Gastrocnemius medialis (tissue), 4 donors: ENCODE measurements around the gene RUNX1. TPM values are rescaled to one million over a fixed set of nuclear protein-coding genes. Genes with fewer than 3 reads are reported as not detected.

Source experiments
- ATAC-seq, 2 donors: fragments of 150-250 bp; one replicate each; pipeline ENCODE4 v1.9.1; 2016
- DNase-seq, 2 donors: peaks; one replicate each; pipeline ENCODE4 v3.0.0-alpha.2; 2019
- H3K27ac ChIP-seq, 4 donors: fragments of 200-600 bp; sonication (generic); 1 replicate in 1 of 4; 2 replicates in 3 of 4; pipeline ENCODE4 v1.5.1; 2016 to 2018; ENCODE audit warnings: mild to moderate bottlenecking in 2 of 4, moderate library complexity in 1 of 4
- H3K27me3 ChIP-seq, 3 donors: fragments of 200-600 bp; sonication (generic) in 2 of 3; 1 replicate in 1 of 3; 2 replicates in 2 of 3; pipeline versions ENCODE4 v1.5.1 to v1.6.0; 2016 to 2019; ENCODE audit warnings: mild to moderate bottlenecking in 1 of 3, moderate library complexity in 1 of 3
- H3K36me3 ChIP-seq, 2 donors: fragments of 200-600 bp; sonication (generic) in 1 of 2; one replicate each; pipeline ENCODE4 v1.5.1; 2017 to 2018
- H3K4me1 ChIP-seq, 2 donors: fragments of 200-600 bp; sonication (generic) in 1 of 2; one replicate each; pipeline ENCODE4 v1.5.1; 2016 to 2017; ENCODE audit warnings: mild to moderate bottlenecking in 2 of 2
- H3K4me3 ChIP-seq, 4 donors: fragments of 200-600 bp; sonication (generic) in 3 of 4; 1 replicate in 1 of 4; 2 replicates in 3 of 4; pipeline ENCODE4 v1.5.1; 2016 to 2019; ENCODE audit warnings: mild to moderate bottlenecking in 2 of 4
- H3K9me3 ChIP-seq, 3 donors: fragments of 200-600 bp; sonication (generic) in 2 of 3; 1 replicate in 1 of 3; 2 replicates in 2 of 3; pipeline ENCODE4 v1.5.1; 2016 to 2019
- POLR2A ChIP-seq, 2 donors: fragments of 450-650 bp; IDR thresholded peaks; one replicate each; pipeline ENCODE4 v1.6.1; 2017; ENCODE audit warnings: antibody characterized with exemption in 2 of 2, mild to moderate bottlenecking in 2 of 2, moderate library complexity in 2 of 2
- in situ Hi-C, 4 donors: fragments of 200-750 bp; cut with MboI; loops; one replicate each; pipeline versions ENCODE4 v1.15.0 to v1.8.0; 2017; ENCODE audit warnings: low sequenced_read_pairs in 4 of 4
- intact Hi-C: fragments of 100-400 bp; cut with DNase I; formaldehyde crosslinking; loops from one replicate; pipeline ENCODE4 v1.15.1; 2023; ENCODE audit warnings: low total_unique reads
- total RNA-seq, 4 donors: library from RNA; depleted of rRNA; stranded (reverse); fragments of >200 nt; gene quantifications; one replicate each; pipeline versions ENCODE4 v1.1.0 to v1.2.3, GENCODE V29; 2016
- TF ChIP-seq, protein P1 (sequence below), 5 experiments: fragments of 450-650 bp in 3 of 5; fragments of 200-600 bp in 2 of 5; sonication (generic) in 2 of 5; IDR thresholded peaks in 4 of 5; conservative IDR thresholded peaks in 1 of 5; 1 replicate in 4 of 5; 2 replicates in 1 of 5; pipeline ENCODE4 v1.5.1; 2016 to 2019; ENCODE audit warnings: antibody characterized with exemption in 5 of 5, mild to moderate bottlenecking in 3 of 5, moderate library complexity in 3 of 5

The RUNX1 gene
- total RNA-seq, 4 donors from 2014 or later = 8.0 to 20.9 (median 10.6) TPM

DNA sequence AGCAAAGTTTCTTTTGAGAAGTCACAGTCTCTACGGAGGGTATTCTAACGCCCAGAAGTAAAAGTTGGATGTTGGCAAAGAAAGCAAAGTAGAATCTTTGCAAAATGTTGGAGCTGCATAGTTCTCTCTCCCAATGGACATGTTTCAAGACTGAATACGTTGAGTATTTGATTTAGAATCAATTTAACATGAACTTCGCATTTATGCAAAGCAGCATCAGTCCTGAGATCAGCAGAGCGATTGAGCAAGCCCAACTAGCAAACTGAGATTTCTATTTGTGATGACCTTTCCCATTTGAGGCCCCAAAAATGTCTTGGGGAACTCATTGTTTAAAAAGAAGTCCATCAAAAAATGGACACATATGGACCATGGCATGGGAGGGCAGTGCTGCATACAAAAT is 8.0 kb downstream of the RUNX1 start:
- H3K4me3 ChIP-seq = no peak overlapping the region
- ATAC-seq (no peak), DNase-seq (no peak)
- no peaks in the 10 kb centered on the region for H3K9me3 ChIP-seq
- TF ChIP-seq, protein P1, sequence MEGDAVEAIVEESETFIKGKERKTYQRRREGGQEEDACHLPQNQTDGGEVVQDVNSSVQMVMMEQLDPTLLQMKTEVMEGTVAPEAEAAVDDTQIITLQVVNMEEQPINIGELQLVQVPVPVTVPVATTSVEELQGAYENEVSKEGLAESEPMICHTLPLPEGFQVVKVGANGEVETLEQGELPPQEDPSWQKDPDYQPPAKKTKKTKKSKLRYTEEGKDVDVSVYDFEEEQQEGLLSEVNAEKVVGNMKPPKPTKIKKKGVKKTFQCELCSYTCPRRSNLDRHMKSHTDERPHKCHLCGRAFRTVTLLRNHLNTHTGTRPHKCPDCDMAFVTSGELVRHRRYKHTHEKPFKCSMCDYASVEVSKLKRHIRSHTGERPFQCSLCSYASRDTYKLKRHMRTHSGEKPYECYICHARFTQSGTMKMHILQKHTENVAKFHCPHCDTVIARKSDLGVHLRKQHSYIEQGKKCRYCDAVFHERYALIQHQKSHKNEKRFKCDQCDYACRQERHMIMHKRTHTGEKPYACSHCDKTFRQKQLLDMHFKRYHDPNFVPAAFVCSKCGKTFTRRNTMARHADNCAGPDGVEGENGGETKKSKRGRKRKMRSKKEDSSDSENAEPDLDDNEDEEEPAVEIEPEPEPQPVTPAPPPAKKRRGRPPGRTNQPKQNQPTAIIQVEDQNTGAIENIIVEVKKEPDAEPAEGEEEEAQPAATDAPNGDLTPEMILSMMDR (IDR thresholded peaks at IDR 0.05 in 4 of 5, conservative IDR thresholded peaks at IDR 0.05 in 1 of 5) = no peak
- no peak for TF ChIP-seq POLR2A (IDR thresholded peaks at IDR 0.05)
- no peak overlapping the region for H3K27ac ChIP-seq
- in situ Hi-C loops = loop anchor here in 3 of 4 donors (10.0 to 25.0 kb wide), 3 partner anchors 254 to 364 kb away; no protein-coding TSS in a partner anchor
- peaks cover 2 to 5% of the 10 kb centered on the region in 2 donors for H3K4me1 ChIP-seq
- no peaks in the 10 kb centered on the region for H3K27me3 ChIP-seq
- intact Hi-C loops = no loop called here
- peaks cover 0 to 4% of the 10 kb centered on the region in 2 donors for H3K36me3 ChIP-seq

DNA sequence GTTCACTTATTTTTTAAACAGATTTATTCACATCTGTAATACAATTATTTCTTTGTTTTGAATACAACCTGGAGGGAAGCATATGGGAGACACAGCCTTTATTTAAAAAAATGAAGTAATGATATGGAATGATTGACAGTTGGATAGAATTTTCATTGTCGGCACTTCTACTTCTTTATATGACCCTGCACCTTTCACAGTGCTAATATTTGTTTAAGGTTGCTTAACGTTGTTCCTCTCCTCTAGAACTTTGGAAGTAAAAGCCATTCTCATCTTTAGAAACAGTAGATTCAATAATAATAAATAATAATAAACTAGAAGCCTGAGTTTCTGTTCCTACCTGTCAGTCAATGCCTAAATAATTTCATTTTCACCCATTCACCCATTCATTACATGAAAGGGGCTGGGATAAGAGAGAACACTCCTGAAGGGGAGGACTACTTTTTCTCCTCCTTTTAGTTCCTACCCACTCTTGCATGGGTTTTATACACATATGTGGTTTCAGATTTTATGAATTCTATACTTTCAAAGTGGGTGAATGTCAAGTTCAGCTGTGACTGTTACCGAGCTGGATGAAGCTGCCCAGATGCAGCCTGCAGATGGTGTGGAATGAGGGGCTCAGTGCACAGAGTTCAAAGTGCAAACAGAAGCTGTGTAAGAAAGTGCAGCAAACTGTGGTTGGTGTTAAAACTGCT is 9.4 kb downstream of the RUNX1 start:
- Histone ChIP-seq H3K36me3 (peaks cover 0 to 4% of the 10 kb centered on the region in 2 donors), H3K27ac (no peak overlapping the region), H3K4me1 (no peaks in the 10 kb centered on the region), H3K9me3 (no peaks in the 10 kb centered on the region), H3K27me3 (no peaks in the 10 kb centered on the region), H3K4me3 (no peak overlapping the region)
- DNase-seq (no peak), ATAC-seq (no peak)
- intact Hi-C loops = no loop called here
- in situ Hi-C loops = loop anchor here in 3 of 4 donors (10.0 to 25.0 kb wide), 3 partner anchors 252 to 365 kb away; no protein-coding TSS in a partner anchor
- no peak for TF ChIP-seq POLR2A (IDR thresholded peaks at IDR 0.05)
- TF ChIP-seq, protein P1 (IDR thresholded peaks at IDR 0.05 in 4 of 5, conservative IDR thresholded peaks at IDR 0.05 in 1 of 5) = no peak

DNA sequence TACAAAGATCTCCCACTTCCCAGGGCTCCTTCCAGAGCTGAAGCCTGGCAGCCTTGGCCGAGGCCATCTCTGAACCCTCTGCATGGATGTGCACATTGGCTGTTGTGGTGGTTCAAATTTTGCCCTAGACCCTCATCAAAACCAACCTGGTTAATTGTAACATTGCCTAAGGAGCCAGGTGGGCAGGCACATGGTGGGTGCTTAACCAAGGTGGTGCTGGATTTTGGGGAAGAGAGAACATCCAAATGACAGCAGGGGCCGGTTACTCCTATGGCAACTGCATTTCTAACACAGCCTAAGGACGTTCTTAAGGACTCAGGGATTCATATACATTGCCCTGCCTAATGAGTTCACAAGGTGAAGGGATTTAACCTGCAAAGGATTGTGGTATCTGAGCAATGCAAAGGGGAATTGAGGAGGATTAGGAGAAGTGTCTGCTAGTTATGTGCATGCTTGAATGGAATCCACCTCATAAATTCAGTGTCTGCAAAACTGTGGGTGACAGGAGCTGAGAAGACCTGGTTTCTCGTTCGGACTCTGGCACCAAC is 10.3 kb downstream of the RUNX1 start:
- intact Hi-C loops = no loop called here
- Histone ChIP-seq H3K27me3 (no peaks in the 10 kb centered on the region), H3K4me3 (no peak overlapping the region), H3K27ac (no peak overlapping the region), H3K36me3 (peaks cover 0 to 4% of the 10 kb centered on the region in 2 donors), H3K9me3 (no peaks in the 10 kb centered on the region), H3K4me1 (no peaks in the 10 kb centered on the region)
- no peak for DNase-seq
- in situ Hi-C loops = loop anchor here in 2 of 4 donors (25.0 kb wide), 2 partner anchors 252 to 277 kb away; no protein-coding TSS in a partner anchor
- no peak for ATAC-seq
- TF ChIP-seq, protein P1 (IDR thresholded peaks at IDR 0.05 in 4 of 5, conservative IDR thresholded peaks at IDR 0.05 in 1 of 5) = no peak
- no peak for TF ChIP-seq POLR2A (IDR thresholded peaks at IDR 0.05)

DNA sequence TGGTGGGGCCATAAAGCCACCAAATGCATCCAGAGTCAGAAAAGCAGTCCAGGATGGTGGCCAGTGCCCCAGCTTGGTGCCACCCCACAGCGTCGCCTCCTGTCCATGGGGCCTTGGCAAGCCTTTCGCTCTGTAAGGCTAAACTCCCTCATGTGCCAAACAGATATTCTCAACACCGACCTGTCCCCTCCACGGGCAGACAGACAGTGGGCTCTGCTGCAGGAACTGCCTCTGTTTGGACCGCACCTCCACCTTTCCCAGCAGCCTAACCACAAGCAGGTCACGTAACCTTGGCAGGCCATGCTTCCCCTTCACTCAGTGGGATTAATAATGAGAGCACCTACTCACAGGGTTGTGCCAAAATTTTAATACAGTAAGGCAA is 11.7 kb downstream of the RUNX1 start:
- Histone ChIP-seq H3K27me3 (no peaks in the 10 kb centered on the region), H3K4me3 (no peak overlapping the region), H3K4me1 (no peaks in the 10 kb centered on the region), H3K27ac (no peak overlapping the region), H3K36me3 (peaks cover 0 to 4% of the 10 kb centered on the region in 2 donors), H3K9me3 (no peaks in the 10 kb centered on the region)
- in situ Hi-C loops (loop anchor here in 2 of 4 donors (25.0 kb wide), 2 partner anchors 250 to 275 kb away; no protein-coding TSS in a partner anchor), intact Hi-C loops (no loop called here)
- ATAC-seq (no peak), DNase-seq (no peak)
- TF ChIP-seq, protein P1 (IDR thresholded peaks at IDR 0.05 in 4 of 5, conservative IDR thresholded peaks at IDR 0.05 in 1 of 5) = no peak
- no peak for TF ChIP-seq POLR2A (IDR thresholded peaks at IDR 0.05)
